PC-9 (cell line): ENCODE results near the gene MYO1A. TPM values are rescaled to one million over a fixed set of nuclear protein-coding genes. Genes with fewer than 3 reads are reported as not detected.

Source experiments
- BruUV-seq: library from RNA; stranded (reverse); fragments of 400-500 nt; replicated peaks from 2 replicates; lab custom pipeline; 2021; lab: Mats Ljungman, UMichigan
- CTCF ChIA-PET: fragments of 300-600 bp; sonication (Branson Sonifier 250); formaldehyde crosslinking; loops from one replicate; lab custom pipeline; 2022; ENCODE audit warnings: antibody characterized with exemption; lab: Charles Lee
- POLR2A ChIA-PET: fragments of 300-600 bp; sonication (Branson Sonifier 250); formaldehyde crosslinking; loops from one replicate; lab custom pipeline; 2022; ENCODE audit warnings: antibody characterized with exemption; ENCODE audit not compliant: unreplicated experiment; lab: Charles Lee
- DNase-seq, 2 experiments: peaks; one replicate each; pipeline versions ENCODE4 v3.0.0 to v3.0.0-alpha.2; 2015 to 2022; ENCODE audit warnings: mixed read lengths in 1 of 2
- H2AFZ ChIP-seq: fragments of 200-600 bp; sonication (generic); 2 replicates; pipeline ENCODE4 v1.8.1; 2017; ENCODE audit warnings: antibody characterized with exemption
- H3F3A ChIP-seq: fragments of 200-600 bp; sonication (generic); 2 replicates; pipeline ENCODE4 v1.8.1; 2017; ENCODE audit warnings: antibody characterized with exemption, mild to moderate bottlenecking, low read depth; ENCODE audit not compliant: insufficient read depth
- H3K27ac ChIP-seq: fragments of 200-600 bp; sonication (generic); 2 replicates; pipeline ENCODE4 v1.6.1; 2016; ENCODE audit warnings: mixed run types
- H3K27me3 ChIP-seq: fragments of 200-600 bp; sonication (generic); 2 replicates; pipeline ENCODE4 v1.6.1; 2016; ENCODE audit warnings: low read depth, mixed run types; ENCODE audit not compliant: insufficient read depth
- H3K36me3 ChIP-seq: fragments of 200-600 bp; sonication (generic); 2 replicates; pipeline ENCODE4 v1.6.1; 2016; ENCODE audit warnings: low read depth, mixed run types
- H3K4me1 ChIP-seq: fragments of 200-600 bp; sonication (generic); replicated peaks from 2 replicates; pipeline ENCODE4 v1.6.1; 2016; ENCODE audit warnings: mixed run types; ENCODE audit not compliant: insufficient read depth
- H3K4me2 ChIP-seq: fragments of 200-600 bp; sonication (generic); 2 replicates; pipeline ENCODE4 v1.6.1; 2017; ENCODE audit warnings: mixed run types
- H3K4me3 ChIP-seq: fragments of 200-600 bp; sonication (generic); 2 replicates; pipeline ENCODE4 v1.6.1; 2016; ENCODE audit warnings: mixed run types
- H3K79me2 ChIP-seq: fragments of 200-600 bp; sonication (generic); 2 replicates; pipeline ENCODE4 v1.6.1; 2017; ENCODE audit warnings: low read depth, mixed run types
- H3K9me2 ChIP-seq: fragments of 200-600 bp; sonication (generic); 2 replicates; pipeline ENCODE4 v1.8.1; 2017; ENCODE audit warnings: mild to moderate bottlenecking; ENCODE audit not compliant: insufficient read depth
- H3K9me3 ChIP-seq: fragments of 200-600 bp; sonication (generic); 2 replicates; pipeline ENCODE4 v1.8.1; 2016; ENCODE audit warnings: low read depth; ENCODE audit not compliant: insufficient read depth
- H4K20me1 ChIP-seq: fragments of 200-600 bp; sonication (generic); 2 replicates; pipeline ENCODE4 v1.8.1; 2017; ENCODE audit not compliant: insufficient read depth
- EZH2 ChIP-seq: fragments of 200-600 bp; sonication (generic); IDR thresholded peaks from 2 replicates; pipeline ENCODE4 v1.8.0; 2017; ENCODE audit warnings: antibody characterized with exemption, low read depth
- intact Hi-C: fragments of 100-400 bp; cut with micrococcal nuclease; formaldehyde crosslinking; loops from one replicate; pipeline ENCODE4 v1.10.0; 2022; ENCODE audit not compliant: unreplicated experiment
- total RNA-seq: library from RNA; stranded (reverse); gene quantifications from 2 replicates; pipeline ENCODE4 v1.2.3, GENCODE V29; 2021
- TF ChIP-seq, protein P1 (sequence below): fragments of 200-600 bp; sonication (generic); conservative IDR thresholded peaks from 2 replicates; pipeline ENCODE4 v1.6.1; 2017; ENCODE audit warnings: mixed run types, antibody characterized with exemption, mild to moderate bottlenecking, moderate library complexity

The MYO1A gene
- total RNA-seq, 1 experiment from 2014 or later: not detected

DNA sequence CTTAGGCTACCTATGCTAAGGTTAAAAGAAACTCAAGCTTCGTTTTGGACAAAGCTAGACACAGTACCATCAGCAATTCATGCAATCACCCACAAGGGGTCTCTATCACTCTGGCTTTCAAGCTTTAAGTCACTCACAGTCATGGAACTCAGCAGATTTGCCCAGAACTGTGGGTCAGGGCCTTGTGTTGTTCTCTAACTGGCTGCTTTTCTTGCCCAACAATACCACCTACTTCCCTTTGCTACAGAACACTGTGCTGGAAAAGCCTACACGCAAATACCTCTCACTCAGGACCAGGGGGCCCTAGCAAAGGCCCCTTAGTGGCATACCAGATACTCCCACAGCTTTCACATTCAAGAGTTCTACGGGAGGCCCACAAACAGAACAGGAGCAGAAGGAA lies 19.6 kb upstream of the MYO1A start:
- no TSS peak for BruUV-seq

DNA sequence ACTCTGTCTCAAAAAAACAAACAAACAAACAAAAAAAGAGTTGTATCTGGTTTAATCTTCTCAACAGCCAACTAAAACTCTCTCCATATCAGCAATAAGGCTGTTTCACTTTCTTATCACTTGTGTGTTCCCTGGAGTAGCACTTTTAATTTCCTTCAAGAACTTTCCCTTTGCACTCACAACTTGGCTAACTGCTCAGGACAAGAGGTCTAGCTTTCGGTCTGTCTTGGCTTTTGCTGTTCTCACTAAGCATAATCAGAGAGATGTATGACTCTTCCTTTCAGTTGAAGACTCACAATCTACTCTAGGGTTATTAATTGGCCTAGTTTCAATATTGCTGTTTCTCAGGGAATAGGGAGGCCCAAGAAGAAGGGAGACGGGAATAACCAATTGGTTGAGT lies 16.3 kb upstream of the MYO1A start:
- no TSS peak for BruUV-seq
- Histone ChIP-seq H3K27me3 (no peaks in the 10 kb centered on the region), H3K27ac (no peak overlapping the region), H3K9me2 (no peaks in the 10 kb centered on the region), H3K9me3 (no peaks in the 10 kb centered on the region), H4K20me1 (no peaks in the 10 kb centered on the region; the same call in 1 of the 2 replicates), H3K4me1 (no peaks in the 10 kb centered on the region), H3F3A (peaks cover 14% of the 10 kb centered on the region; the same call in 1 of the 2 replicates), H2AFZ (no peak overlapping the region), H3K79me2 (no peaks in the 10 kb centered on the region), H3K4me3 (no peak overlapping the region), H3K36me3 (peaks cover 5% of the 10 kb centered on the region; the same call in 1 of the 2 replicates), H3K4me2 (no peak overlapping the region)
- intact Hi-C loops: no loop called here
- CTCF ChIA-PET: no interaction called here
- POLR2A ChIA-PET: no interaction called here
- TF ChIP-seq, protein P1, sequence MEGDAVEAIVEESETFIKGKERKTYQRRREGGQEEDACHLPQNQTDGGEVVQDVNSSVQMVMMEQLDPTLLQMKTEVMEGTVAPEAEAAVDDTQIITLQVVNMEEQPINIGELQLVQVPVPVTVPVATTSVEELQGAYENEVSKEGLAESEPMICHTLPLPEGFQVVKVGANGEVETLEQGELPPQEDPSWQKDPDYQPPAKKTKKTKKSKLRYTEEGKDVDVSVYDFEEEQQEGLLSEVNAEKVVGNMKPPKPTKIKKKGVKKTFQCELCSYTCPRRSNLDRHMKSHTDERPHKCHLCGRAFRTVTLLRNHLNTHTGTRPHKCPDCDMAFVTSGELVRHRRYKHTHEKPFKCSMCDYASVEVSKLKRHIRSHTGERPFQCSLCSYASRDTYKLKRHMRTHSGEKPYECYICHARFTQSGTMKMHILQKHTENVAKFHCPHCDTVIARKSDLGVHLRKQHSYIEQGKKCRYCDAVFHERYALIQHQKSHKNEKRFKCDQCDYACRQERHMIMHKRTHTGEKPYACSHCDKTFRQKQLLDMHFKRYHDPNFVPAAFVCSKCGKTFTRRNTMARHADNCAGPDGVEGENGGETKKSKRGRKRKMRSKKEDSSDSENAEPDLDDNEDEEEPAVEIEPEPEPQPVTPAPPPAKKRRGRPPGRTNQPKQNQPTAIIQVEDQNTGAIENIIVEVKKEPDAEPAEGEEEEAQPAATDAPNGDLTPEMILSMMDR: no peak
- no peak for TF ChIP-seq EZH2
- DNase-seq: no peak

More for the DNA sequence above, 19.6 kb upstream of the MYO1A start:
- Histone ChIP-seq H3K4me2 (no peak overlapping the region), H3K36me3 (peaks cover 5% of the 10 kb centered on the region; the same call in 1 of the 2 replicates), H3K27ac (no peak overlapping the region), H3K27me3 (no peaks in the 10 kb centered on the region), H3K4me1 (no peaks in the 10 kb centered on the region), H3K79me2 (no peaks in the 10 kb centered on the region), H3K4me3 (no peak overlapping the region), H3F3A (peaks cover 13% of the 10 kb centered on the region; the same call in 1 of the 2 replicates), H3K9me3 (no peaks in the 10 kb centered on the region), H4K20me1 (no peaks in the 10 kb centered on the region), H2AFZ (no peak overlapping the region), H3K9me2 (no peaks in the 10 kb centered on the region)
- DNase-seq: peak; percentile 31 to 60
- POLR2A ChIA-PET: interaction anchor here (0.6 to 1.2 kb wide), 5 partner anchors 10 to 554 kb away, joined by 3 to 19 read pairs (median 5); partner anchors contain the start of gene STAT6
- CTCF ChIA-PET: interaction anchor here (0.6 to 1.4 kb wide), 10 partner anchors 9 to 383 kb away, joined by 3 to 25 read pairs (median 4); partner anchors contain the start of genes LRP1, SHMT2 and STAT6
- intact Hi-C loops: loop anchor here (1.0 to 2.0 kb wide), 3 partner anchors 43 to 114 kb away; no protein-coding TSS in a partner anchor
- TF ChIP-seq, protein P1: peak; percentile 81
- no peak for TF ChIP-seq EZH2

DNA sequence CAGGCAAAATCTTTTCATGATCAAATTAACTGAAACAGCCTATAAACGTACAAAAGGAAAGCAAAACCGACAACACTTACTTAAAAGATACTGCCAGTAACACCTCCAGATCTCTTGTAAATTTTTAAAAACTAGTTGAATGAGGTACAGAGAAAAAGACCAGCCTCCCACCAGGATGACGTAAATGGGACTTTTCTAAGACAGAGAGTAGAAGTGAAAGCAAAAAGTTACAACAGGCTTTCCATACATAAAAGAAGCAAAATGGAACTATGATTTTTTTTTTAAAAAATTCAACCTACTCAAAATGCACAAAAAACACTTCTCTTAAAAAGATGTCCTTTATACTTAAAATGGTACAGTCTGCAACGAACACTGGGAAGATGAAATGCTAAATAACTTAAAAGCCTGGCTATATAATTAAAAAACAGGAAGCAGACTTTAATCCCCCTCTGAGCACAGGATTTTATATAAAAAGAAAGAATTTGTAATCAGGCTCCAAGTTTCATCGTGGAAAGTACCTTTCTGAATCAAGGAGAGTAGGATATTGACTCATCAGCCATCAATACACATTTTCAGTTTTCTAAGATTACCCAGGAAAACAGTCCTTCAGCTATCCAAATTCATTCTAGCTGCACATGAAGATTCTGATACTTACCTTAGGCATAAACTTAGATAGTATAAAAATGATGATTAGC lies 14.2 kb upstream of the MYO1A start:
- CTCF ChIA-PET: no interaction called here
- no peaks in the 10 kb centered on the region for H3K27me3 ChIP-seq
- TF ChIP-seq EZH2: no peak
- TF ChIP-seq, protein P1: no peak
- H3K9me2 ChIP-seq: no peaks in the 10 kb centered on the region
- no peaks in the 10 kb centered on the region for H3K4me1 ChIP-seq
- H3K4me3 ChIP-seq: no peak overlapping the region
- DNase-seq: no peak
- intact Hi-C loops: no loop called here
- no TSS peak for BruUV-seq
- H3K9me3 ChIP-seq: no peaks in the 10 kb centered on the region
- POLR2A ChIA-PET: interaction anchor here (0.6 kb wide), 1 partner anchor 109 kb away, joined by 3 read pairs; no protein-coding TSS in a partner anchor
- H3K27ac ChIP-seq: no peak overlapping the region
- no peaks in the 10 kb centered on the region for H3K36me3 ChIP-seq
- H3K4me2 ChIP-seq: no peak overlapping the region
- peaks cover 9% of the 10 kb centered on the region; the same call in 1 of the 2 replicates for H3F3A ChIP-seq
- no peaks in the 10 kb centered on the region for H3K79me2 ChIP-seq
- H4K20me1 ChIP-seq: no peaks in the 10 kb centered on the region; the same call in 1 of the 2 replicates
- no peak overlapping the region for H2AFZ ChIP-seq
